ENCODE data around the gene HOXA5. TPM values are rescaled to one million over a fixed set of nuclear protein-coding genes. Genes with fewer than 3 reads are reported as not detected.

The HOXA5 gene
- total and polyA plus RNA-seq, 5 experiments from 2014 or later, result not detected

DNA sequence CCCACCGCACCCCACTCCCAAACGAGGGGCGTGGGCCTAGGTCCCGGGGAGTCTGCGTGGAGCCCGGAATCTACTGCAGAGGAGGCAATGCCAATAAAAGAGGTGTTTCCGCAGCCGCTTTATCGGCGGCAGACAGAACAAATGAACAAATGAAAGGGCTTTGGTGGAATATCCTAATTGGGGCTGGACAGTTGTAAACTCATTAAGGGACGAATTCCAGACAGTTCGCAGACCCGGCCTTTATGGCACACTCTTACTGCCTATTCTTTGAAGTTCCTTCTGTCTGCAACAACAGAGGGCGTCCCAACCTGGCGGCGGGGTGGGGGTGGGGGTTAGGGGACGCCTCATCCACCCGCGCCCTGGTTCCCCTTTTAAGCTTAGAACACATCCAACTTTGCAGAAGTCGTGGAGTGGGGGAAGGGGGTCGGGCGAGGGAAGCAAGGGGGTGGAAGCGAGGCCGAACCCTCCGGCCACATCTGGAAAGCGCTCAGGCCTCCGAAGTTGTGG lies 17.8 kb upstream of the HOXA5 start:
- Mint-ChIP-seq H3K27ac (no peak overlapping the region), H3K4me1 (peaks cover 11 to 61% (median 45%) of the 10 kb centered on the region in 4 donors), H3K36me3 (peaks cover 0 to 3% (median 0%) of the 10 kb centered on the region in 3 donors), H3K9me3 (peaks cover 0 to 4% (median 0%) of the 10 kb centered on the region in 9 donors), H3K4me3 (peak overlapping the region; percentile 56 to 88 (median 78)), H3K27me3 (peaks cover 49 to 86% (median 70%) of the 10 kb centered on the region in 5 donors)
- peak in 1 of 2 donors; percentile 2 for ATAC-seq
- POLR2A ChIA-PET, result interaction anchor here (0.6 to 1.0 kb wide), 2 partner anchors 11 to 12 kb away, joined by 3 to 5 read pairs; partner anchors contain the start of gene HOXA10
- DNase-seq, result peak in 1 of 10 donors; percentile 50

DNA sequence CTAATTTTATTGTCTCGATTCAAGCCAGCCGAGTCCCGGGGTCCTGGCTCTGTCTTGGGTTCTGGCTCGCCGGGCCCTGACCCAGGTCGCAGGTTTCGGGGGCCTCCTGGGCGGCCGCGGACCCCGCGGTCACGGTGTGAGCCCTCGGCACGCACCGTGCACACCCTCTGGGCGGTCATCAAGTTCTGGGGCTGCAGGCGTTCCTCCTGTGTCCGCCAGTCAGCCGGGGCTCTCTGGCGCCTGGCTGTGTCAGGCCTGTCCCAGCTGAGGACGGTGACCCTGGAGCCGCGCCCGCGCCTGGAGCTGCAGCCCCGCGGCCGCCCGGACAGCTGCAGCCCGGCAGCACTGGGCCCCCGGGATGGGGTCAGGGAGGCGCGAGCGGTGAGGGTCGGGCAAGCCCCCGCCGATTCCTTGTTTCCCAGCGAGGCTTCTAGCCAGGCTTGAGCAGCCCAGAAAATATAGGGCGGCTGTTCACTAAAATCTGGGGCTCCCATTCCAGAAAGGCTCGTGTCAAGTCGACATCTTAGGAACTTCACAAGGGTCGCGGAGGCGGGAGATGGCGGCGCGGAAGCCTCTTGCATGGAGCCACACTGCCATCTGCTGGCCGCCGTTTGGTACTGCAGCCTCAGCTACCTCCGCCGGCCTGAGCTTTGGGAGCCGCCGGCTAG lies 17.2 kb upstream of the HOXA5 start:
- ATAC-seq (peak; percentile 68 to 73), DNase-seq (peak; percentile 72 to 92 (median 86))
- peaks cover 0 to 2% (median 0%) of the 10 kb centered on the region in 9 donors for H3K9me3 Mint-ChIP-seq
- H3K4me1 Mint-ChIP-seq, result peaks cover 10 to 61% (median 45%) of the 10 kb centered on the region in 4 donors
- peaks cover 0 to 3% (median 0%) of the 10 kb centered on the region in 3 donors for H3K36me3 Mint-ChIP-seq
- H3K27ac Mint-ChIP-seq, result peak overlapping the region in 1 of 10 donors; percentile 62
- POLR2A ChIA-PET, result interaction anchor here (0.6 to 1.0 kb wide), 2 partner anchors 10 to 13 kb away, joined by 3 to 5 read pairs; partner anchors contain the start of gene HOXA10
- peak overlapping the region; percentile 56 to 88 (median 81) for H3K4me3 Mint-ChIP-seq
- peaks cover 46 to 86% (median 71%) of the 10 kb centered on the region in 5 donors for H3K27me3 Mint-ChIP-seq

- POLR2A ChIA-PET, result interaction anchor here (1.0 kb wide), 1 partner anchor 13 kb away, joined by 5 read pairs; the partner anchor contains the start of gene HOXA10
- Mint-ChIP-seq H3K9me3 (no peaks in the 10 kb centered on the region), H3K4me3 (peak overlapping the region; percentile 56 to 88 (median 74)), H3K36me3 (peaks cover 0 to 3% (median 0%) of the 10 kb centered on the region in 3 donors), H3K4me1 (peaks cover 12 to 63% (median 47%) of the 10 kb centered on the region in 4 donors), H3K27me3 (peaks cover 50 to 86% (median 73%) of the 10 kb centered on the region in 5 donors), H3K27ac (peak overlapping the region in 3 of 10 donors; percentile 17 to 48 (median 45))
- DNase-seq (peak in 3 of 10 donors; percentile 47 to 61 (median 51)), ATAC-seq (peak; percentile 40 to 49)
Measured at GRCh38 chr7:27160145-27160545, 16.7 kb upstream of the HOXA5 start.

DNA sequence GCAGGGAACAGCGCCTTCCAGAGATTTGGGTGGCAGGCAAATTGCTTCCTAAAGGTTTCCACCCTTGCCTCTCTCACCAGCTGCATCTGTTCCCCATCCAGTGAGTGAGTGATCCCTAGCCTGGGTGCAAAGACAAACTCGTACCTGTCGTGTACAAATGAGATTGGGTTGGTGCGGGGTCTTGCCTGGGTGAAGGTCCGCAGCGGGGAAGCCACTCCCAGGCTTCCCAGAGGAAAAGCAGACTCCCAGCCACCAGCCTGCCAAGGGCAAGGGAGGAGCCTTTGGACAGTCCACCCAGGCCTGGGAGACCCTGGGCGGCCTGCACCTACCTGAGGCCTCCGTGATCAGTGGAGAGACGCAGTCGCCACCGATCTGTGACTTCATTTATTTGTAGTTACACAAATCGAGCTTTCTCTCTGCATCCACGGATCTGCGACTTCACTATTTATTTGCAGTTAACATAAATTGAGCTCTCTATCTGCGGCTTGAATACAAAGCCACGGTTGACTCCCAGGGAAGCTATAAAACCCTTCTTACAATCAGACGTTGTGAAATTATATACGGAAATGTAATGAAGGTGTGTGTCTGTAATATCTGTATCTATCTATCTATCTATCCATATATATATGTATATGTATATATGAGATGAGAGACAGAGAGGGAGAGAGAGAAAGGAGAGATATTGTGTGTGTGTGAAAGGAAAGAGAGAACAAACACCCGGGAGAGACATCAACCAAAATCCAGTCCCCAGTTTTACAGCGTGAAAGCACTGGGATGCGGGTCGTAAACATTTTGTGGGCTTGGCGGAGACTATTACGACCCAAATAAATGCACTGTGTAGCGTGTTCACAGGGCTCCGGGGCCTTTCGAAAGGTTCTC lies 16.0 kb upstream of the HOXA5 start:
- DNase-seq (peak in 1 of 10 donors; percentile 50), ATAC-seq (peak in 1 of 2 donors; percentile 8)
- Mint-ChIP-seq H3K27me3 (peaks cover 56 to 87% (median 76%) of the 10 kb centered on the region in 5 donors), H3K36me3 (peaks cover 0 to 3% (median 3%) of the 10 kb centered on the region in 3 donors), H3K4me1 (peaks cover 16 to 66% (median 50%) of the 10 kb centered on the region in 4 donors), H3K27ac (peak overlapping the region in 3 of 10 donors; percentile 17 to 67 (median 48)), H3K4me3 (peak overlapping the region; percentile 56 to 83 (median 70)), H3K9me3 (no peaks in the 10 kb centered on the region)
- POLR2A ChIA-PET, result interaction anchor here (0.8 kb wide), 1 partner anchor 26 kb away, joined by 3 read pairs; the partner anchor contains the start of gene HOXA11

DNA sequence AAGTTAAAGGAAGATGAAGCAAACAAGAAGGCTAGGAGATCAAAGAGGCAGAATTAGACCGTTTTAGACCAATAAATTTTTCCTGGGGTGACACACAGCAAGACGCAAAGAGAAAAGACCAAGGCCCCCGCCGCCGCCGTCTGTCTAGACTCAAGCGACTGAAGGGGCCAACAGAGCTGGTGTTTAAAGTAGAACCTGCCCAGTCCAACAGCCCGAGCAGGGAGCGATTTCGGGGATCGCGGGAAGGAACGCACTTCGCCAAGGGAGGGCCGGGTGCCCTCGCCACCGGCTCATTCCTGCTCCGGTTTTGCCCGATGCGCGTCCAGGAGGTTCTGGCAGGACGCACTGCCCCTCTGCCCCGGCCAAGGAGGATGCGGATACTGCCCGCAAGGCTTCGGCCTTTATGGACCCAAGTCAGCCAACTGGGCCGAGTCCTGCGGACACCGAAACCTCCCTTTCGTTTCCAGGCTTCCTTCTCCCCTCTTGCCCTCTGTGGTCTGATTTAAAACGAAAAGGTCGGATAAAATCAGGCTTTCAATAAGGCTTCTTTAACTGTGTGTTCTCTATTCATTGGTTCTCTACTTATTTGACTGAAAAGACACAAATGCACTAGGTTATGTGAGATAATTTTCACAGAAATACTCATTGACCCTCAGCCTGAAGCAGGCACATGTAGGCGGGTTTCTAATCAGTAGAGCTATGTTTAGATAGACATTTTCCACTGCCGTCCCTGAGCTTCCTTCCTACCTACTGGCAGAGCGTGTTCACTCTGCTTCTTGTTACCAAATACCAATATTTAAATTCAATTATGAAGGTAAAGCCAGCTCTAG lies 15.2 kb upstream of the HOXA5 start:
- ATAC-seq (no peak), DNase-seq (peak in 1 of 10 donors; percentile 60)
- Mint-ChIP-seq H3K9me3 (no peaks in the 10 kb centered on the region), H3K27ac (peak overlapping the region in 3 of 10 donors; percentile 4 to 49 (median 24)), H3K36me3 (peaks cover 0 to 3% (median 3%) of the 10 kb centered on the region in 3 donors), H3K4me3 (peak overlapping the region in 8 of 10 donors; percentile 2 to 49 (median 26)), H3K27me3 (peaks cover 57 to 87% (median 79%) of the 10 kb centered on the region in 5 donors), H3K4me1 (peaks cover 13 to 66% (median 50%) of the 10 kb centered on the region in 4 donors)
- POLR2A ChIA-PET, result interaction anchor here (0.8 kb wide), 1 partner anchor 27 kb away, joined by 3 read pairs; the partner anchor contains the start of gene HOXA11

- peaks cover 13 to 64% (median 50%) of the 10 kb centered on the region in 4 donors for H3K4me1 Mint-ChIP-seq
- H3K36me3 Mint-ChIP-seq, result peaks cover 0 to 3% (median 3%) of the 10 kb centered on the region in 3 donors
- POLR2A ChIA-PET, result interaction anchor here (0.6 to 1.8 kb wide), 2 partner anchors 33 to 1060 kb away, joined by 4 to 5 read pairs; no protein-coding TSS in a partner anchor
- ATAC-seq (no peak), DNase-seq (peak in 1 of 10 donors; percentile 53)
- H3K27ac Mint-ChIP-seq, result peak overlapping the region in 5 of 10 donors; percentile 4 to 92 (median 49)
- H3K27me3 Mint-ChIP-seq, result peaks cover 57 to 87% (median 78%) of the 10 kb centered on the region in 5 donors
- H3K4me3 Mint-ChIP-seq, result peak overlapping the region in 9 of 10 donors; percentile 1 to 69 (median 45)
- no peaks in the 10 kb centered on the region for H3K9me3 Mint-ChIP-seq
Measured at GRCh38 chr7:27157702-27158431, 14.4 kb upstream of the HOXA5 start.

- ATAC-seq (no peak), DNase-seq (peak in 1 of 10 donors; percentile 36)
- POLR2A ChIA-PET, result interaction anchor here (0.6 to 1.8 kb wide), 2 partner anchors 34 to 1060 kb away, joined by 4 to 5 read pairs; no protein-coding TSS in a partner anchor
- Mint-ChIP-seq H3K9me3 (no peaks in the 10 kb centered on the region), H3K4me1 (peaks cover 14 to 67% (median 54%) of the 10 kb centered on the region in 4 donors), H3K4me3 (peak overlapping the region in 7 of 10 donors; percentile 36 to 73 (median 48)), H3K36me3 (peaks cover 0 to 3% (median 3%) of the 10 kb centered on the region in 3 donors), H3K27me3 (peaks cover 53 to 88% (median 75%) of the 10 kb centered on the region in 5 donors), H3K27ac (peak overlapping the region in 3 of 10 donors; percentile 37 to 92 (median 49))
Measured at GRCh38 chr7:27156916-27157701, 13.6 kb upstream of the HOXA5 start.

- no peaks in the 10 kb centered on the region for H3K9me3 Mint-ChIP-seq
Measured at GRCh38 chr7:27156508-27156898, 13.0 kb upstream of the HOXA5 start, which contains the start of gene HOXA7. Gene HOXA7 (minus strand): TSS chr7:27156675. CDS start chr7:27156545, 130 bp downstream.

GRCh38 chr7:27155816-27156507 lies 12.5 kb upstream of the HOXA5 start:
- Mint-ChIP-seq H3K27ac (peak overlapping the region in 4 of 10 donors; percentile 38 to 92 (median 50)), H3K4me1 (peaks cover 20 to 76% (median 62%) of the 10 kb centered on the region in 4 donors), H3K9me3 (no peaks in the 10 kb centered on the region), H3K36me3 (peaks cover 0 to 3% (median 3%) of the 10 kb centered on the region in 3 donors), H3K4me3 (peak overlapping the region; percentile 58 to 81 (median 70)), H3K27me3 (peaks cover 63 to 93% (median 82%) of the 10 kb centered on the region in 5 donors)
- POLR2A ChIA-PET, result interaction anchor here (1.2 to 1.8 kb wide), 2 partner anchors 12 to 35 kb away, joined by 4 to 5 read pairs; no protein-coding TSS in a partner anchor
- DNase-seq (peak in 1 of 10 donors; percentile 60), ATAC-seq (peak in 1 of 2 donors; percentile 20)

More at GRCh38 chr7:27156508-27156898, 13.0 kb upstream of the HOXA5 start, which contains the start of gene HOXA7:
- H3K4me3 Mint-ChIP-seq, result peak within 1 kb of the TSS; percentile 58 to 81 (median 70)
- ATAC-seq (no peak), DNase-seq (peak in 1 of 10 donors; percentile 46)
- peaks cover 19 to 73% (median 60%) of the 10 kb centered on the region in 4 donors for H3K4me1 Mint-ChIP-seq
- POLR2A ChIA-PET, result interaction anchor here (1.8 kb wide), 1 partner anchor 34 kb away, joined by 5 read pairs; no protein-coding TSS in a partner anchor
- H3K36me3 Mint-ChIP-seq, result peaks cover 0 to 3% (median 3%) of the 10 kb centered on the region in 3 donors
- peak within 1 kb of the TSS in 5 of 10 donors; percentile 38 to 92 (median 49) for H3K27ac Mint-ChIP-seq
- H3K27me3 Mint-ChIP-seq, result peaks cover 59 to 88% (median 79%) of the 10 kb centered on the region in 5 donors

All from naive thymus-derived CD8-positive, alpha-beta T cell (primary cell).